Stimulated activated CD4-positive, alpha-beta T cell treated with anti-CD3 and anti-CD28 coated beads, Interleukin-12 subunit alpha, Interleukin-12 subunit beta, amount 100 ng/mL, for 48 hours (primary cell): Measurements from ENCODE around the gene SEMA3F.

Source experiments
- DNase-seq, 3 donors: peaks; one replicate each; pipeline ENCODE4 v3.0.0-alpha.2; 2020; ENCODE audit warnings: low read depth in 2 of 3, low spot score in 1 of 3

Gene SEMA3F

DNA sequence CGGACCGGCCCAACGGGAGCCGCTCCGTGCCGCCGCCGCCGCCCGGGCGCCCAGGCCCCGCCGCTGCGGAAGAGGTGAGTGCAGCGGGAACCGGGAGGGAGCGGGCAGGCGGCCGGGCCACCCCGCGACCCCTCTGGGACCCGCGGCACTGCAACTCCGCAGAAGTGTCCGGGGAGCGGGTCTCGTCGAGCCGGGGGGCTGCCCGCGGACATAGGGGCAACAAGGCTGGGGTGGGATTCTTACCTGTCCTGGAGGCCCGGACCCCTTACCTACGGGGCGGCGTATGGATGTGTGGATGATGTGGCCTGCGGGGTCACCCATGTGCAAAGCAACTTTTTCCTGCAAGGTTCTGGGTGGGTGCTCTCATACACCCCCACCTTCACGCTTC is 361 bp downstream of the SEMA3F start:
- no peak for DNase-seq

DNA sequence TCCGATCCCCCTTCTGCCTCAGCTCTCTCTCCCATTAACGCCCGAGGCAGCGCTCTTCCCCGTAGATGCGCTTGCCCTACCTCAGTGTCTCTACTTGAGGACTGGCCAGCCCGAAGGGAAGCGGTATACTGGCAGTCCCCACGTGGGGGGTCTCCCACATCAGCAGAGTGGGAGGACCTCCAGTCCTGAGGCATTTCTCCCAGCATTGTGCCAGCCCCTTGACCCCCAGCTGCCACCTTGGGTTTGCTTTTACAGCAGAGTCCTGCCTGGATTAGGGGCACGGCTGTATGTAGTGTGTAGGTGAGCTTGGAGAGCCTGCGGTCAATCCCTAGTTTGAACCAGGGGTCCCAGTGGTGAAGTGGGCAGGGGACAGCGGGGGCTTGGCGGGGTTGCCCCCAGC is 767 bp downstream of the SEMA3F start:
- DNase-seq: no peak

- DNase-seq: no peak
Measured at GRCh38 chr3:50156549-50157493, 1.7 kb downstream of the SEMA3F start.

DNA sequence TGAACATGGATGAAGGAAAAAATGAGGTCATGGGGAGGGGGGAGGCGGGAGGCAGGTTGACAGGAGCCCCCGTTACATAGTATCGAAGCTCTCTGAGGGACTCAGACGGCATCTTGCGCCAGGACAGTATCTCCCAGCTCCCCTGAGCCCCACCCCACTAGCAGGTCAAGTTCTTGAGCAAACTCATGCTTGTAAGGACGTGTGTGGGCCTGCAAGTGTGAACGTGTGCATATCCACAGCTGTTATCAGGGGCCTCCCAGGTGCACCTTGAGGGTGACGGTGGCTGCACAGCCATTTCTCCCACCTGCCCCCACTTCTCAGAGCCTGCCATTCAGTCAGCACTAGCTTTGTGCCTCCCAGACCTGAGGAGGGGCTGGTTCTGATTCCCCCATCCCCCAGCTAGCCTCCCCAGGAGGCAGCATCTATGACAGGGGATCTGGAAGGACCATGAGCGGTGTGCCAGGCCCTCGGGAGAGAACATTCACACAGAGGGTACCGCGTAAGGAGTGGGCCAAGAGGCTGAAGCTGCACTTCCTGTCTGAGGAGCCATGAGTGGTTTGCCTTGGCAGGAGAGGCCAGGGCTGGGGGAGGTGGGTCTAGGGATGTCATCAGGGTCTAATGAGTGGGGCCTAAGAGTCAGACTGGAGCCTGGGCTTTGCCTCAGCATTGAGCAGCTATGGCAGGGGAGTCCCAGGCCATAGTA is 2.9 kb downstream of the SEMA3F start:
- no peak for DNase-seq

DNA sequence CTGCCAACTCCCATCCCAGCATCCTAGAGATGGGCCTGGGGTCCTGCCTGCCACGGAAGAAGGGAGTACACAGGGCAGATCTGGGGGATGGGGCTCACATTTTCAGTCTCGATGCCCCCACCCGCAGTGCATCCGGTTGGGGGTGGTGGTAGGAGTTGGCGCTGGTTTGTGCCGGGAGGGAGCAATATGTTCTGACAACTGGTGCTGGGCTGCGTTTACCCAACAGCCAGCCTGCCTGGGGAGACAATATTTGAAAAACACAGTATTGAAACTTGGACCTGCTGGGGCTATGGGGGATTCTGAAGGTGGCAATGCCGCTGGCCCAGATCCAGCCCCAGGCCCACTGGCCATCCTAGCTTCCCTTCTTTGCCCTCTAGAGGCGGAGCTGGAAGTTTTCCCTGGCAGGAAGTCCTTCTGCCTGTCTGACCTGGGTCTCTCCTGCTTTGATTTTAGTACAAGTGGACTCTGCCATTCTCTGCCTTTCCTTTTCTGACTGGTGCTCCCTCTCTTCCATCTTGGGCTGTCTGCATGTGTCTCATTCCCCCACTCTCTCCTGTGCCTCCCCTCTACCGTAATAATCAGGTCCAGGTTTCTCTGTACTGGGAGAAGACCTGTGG is 3.5 kb downstream of the SEMA3F start:
- DNase-seq: no peak

- no peak for DNase-seq
Measured at GRCh38 chr3:50160561-50160983, 5.4 kb downstream of the SEMA3F start.

- no peak for DNase-seq
Measured at GRCh38 chr3:50161320-50161719, 6.2 kb downstream of the SEMA3F start.

- DNase-seq: no peak
Measured at GRCh38 chr3:50162034-50162883, 7.1 kb downstream of the SEMA3F start.

DNA sequence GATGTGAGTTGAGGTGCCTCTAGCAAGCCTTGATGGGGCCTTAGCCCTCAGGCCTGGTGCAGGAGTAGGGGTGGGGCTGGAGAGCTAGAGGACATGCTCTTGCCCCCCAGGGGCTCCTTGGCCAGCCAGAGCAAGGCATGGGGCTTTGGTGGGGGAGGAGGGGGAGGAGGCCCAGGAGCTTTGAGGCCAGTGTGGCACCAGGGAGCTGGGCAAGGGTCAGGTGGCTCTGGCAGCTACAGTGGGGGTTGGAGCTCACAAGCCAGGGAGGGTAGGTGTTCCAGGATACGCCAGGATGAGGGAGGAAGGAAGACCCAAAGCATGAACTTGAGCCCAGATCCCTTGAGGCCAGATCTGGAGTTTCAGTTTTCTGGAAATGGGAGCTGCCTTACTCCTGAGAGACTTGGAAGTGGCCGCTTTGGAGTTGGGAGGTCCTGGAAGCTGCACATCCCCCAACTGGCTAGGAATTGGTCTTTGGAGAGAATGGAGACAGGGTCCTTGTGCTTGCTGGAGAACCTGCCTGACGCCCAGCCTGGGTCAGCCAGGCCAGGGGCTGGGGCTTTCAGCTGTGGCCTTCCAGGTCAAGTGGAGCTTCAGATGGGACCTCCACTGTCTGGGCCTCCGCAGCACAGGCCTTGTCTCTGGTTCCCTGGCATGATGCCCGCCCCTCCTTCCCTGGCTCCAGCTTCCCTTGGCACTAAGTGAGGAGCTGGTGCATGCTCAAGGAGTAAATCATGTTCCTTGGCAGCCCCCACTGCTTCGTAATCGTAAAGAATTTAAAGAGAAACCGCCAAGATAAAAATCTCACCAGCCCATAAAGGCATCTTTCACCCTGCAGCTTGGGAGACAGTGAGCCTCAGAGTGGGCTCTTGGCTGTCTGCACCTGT is 8.7 kb downstream of the SEMA3F start:
- DNase-seq: no peak

DNA sequence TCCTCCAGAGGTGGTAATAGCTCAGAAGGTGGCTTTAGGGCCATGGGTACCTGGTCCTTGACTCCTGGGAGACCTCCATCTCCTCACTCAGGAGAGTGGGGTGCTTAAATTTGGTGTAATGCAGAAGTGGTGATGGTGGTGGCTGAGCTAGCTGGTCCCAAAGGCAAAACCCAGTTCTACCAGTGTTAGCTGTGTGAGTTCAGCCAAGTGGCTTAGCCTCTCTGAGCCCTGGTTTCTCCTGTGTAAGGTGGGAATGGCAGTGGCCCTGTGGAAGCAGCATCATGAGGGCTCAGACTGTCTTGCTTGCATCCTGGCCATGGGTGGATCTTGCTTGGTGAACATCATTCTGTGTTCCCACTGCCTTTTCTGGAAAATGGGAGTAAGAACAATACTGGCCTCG is 9.4 kb downstream of the SEMA3F start:
- no peak for DNase-seq

- no peak for DNase-seq
Measured at GRCh38 chr3:50164984-50165909, 10.1 kb downstream of the SEMA3F start.

- no peak for DNase-seq
Measured at GRCh38 chr3:50165910-50166538, 10.9 kb downstream of the SEMA3F start.

DNA sequence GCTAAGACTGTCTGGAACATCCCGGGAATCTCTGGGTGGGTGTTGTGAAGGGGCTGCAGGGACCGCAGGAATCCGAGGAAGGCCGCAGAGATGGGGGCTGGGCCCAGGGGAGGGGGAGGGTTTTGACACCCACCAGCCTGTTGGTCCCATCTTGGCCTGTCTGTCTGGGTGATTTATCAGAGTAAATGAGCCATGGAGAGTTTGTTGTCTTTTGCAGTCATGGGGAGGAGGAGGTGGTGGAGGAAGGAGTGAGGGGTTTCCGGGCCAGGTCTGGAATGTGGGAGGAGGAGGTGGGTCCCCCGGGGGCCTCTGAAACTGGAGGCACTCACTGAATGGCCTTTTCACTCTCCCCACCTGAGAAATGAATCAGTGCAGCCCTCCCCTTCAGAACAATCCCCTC is 11.5 kb downstream of the SEMA3F start:
- no peak for DNase-seq

- no peak for DNase-seq
Measured at GRCh38 chr3:50167069-50167840, 12.1 kb downstream of the SEMA3F start.

DNA sequence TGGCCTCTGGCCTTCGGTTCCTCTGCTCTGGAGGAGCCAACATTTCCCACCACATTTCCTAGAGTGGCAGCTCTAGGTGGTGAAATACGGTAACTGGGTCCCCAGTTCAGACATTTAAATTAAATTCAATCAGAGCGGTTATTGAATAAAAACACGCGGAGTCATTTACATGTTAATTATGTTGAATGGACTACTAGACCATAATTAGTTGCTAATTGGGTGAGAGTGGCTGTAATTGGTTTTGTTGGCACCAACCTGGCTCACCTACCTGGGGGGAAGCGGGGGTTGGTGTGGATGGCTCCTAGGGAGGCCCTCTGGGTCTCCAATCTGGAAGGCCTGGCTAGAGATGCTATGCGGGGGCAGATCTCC is 12.7 kb downstream of the SEMA3F start:
- DNase-seq: no peak

- no peak for DNase-seq
Measured at GRCh38 chr3:50168388-50168787, 13.3 kb downstream of the SEMA3F start.

DNA sequence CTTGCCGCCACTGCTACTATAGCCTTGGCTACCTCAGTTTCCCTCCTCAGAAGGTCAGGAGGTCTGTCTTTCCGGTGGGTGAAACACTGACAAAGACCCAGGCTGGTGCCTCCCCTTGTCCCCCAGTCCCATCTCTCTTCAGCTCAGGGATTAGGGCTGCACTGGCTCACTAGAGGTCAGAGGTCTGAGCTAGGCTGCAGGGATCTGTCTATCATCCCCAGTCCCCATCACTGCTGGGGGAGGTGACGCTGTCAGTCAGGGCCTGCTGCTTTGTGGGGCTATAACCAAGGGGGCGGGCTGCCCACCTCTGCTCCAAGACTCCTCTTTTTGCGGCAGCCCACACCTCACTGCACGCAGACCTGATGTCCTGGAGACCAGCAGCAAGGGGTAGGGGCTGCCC is 13.7 kb downstream of the SEMA3F start:
- no peak for DNase-seq
